Effector CD8-positive, alpha-beta T cell (primary cell): ENCODE results near the gene CYB5D1.
"Not testable (repeated sequence)": the region's sequence is repeated elsewhere in the genome, so short reads cannot be mapped to it uniquely, and the experiment has no call there.

Source experiments
- DNase-seq: peaks from one replicate; lab custom pipeline; 2025; lab: John Stamatoyannopoulos, UW
- total RNA-seq, 4 experiments: gene quantifications; one replicate each; lab custom pipeline; 2026; lab: John Stamatoyannopoulos, UW

CYB5D1 gene, protein sequence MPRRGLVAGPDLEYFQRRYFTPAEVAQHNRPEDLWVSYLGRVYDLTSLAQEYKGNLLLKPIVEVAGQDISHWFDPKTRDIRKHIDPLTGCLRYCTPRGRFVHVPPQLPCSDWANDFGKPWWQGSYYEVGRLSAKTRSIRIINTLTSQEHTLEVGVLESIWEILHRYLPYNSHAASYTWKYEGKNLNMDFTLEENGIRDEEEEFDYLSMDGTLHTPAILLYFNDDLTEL
- total RNA-seq, result 2.9 to 5.4 (median 3.9) reads per million in 4 experiments

DNA sequence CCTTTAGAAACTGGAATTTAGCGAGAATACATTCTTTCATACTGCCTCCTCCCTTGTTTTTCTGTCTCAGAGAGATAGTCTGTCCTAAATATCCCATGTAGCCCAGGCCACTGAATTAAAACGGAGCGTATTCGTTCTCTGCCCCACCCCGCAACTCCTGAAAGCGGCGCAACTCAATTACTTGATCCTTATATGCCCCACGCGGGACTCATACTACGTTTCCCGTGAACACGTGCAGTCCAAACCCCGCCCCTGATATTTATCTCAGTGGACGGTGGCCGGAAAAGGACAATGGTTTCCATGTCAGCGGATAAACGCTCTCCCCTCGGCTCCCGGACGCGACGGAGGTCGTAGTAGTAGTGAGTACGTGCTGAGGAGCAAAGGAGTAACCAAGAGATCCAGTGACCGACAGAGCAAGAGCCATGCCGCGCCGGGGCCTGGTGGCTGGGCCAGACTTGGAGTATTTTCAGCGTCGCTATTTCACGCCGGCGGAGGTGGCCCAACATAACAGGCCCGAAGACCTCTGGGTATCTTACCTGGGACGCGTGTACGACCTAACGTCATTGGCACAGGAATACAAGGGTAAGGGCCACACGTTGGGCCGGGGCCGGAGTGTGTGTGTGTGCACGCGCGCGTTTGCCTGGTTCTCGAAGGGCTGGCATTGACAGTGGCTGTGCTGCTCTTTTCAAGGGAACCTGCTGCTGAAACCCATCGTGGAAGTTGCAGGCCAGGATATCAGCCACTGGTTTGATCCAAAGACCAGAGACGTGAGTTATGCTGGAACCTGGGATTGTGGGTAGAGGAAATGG is at the start of gene CYB5D1:
CYB5D1 (plus strand) TSS at position 291 of the 809 bp plus-strand sequence; CDS start at position 423, 132 bp downstream.
- peak; percentile 80 for DNase-seq

DNA sequence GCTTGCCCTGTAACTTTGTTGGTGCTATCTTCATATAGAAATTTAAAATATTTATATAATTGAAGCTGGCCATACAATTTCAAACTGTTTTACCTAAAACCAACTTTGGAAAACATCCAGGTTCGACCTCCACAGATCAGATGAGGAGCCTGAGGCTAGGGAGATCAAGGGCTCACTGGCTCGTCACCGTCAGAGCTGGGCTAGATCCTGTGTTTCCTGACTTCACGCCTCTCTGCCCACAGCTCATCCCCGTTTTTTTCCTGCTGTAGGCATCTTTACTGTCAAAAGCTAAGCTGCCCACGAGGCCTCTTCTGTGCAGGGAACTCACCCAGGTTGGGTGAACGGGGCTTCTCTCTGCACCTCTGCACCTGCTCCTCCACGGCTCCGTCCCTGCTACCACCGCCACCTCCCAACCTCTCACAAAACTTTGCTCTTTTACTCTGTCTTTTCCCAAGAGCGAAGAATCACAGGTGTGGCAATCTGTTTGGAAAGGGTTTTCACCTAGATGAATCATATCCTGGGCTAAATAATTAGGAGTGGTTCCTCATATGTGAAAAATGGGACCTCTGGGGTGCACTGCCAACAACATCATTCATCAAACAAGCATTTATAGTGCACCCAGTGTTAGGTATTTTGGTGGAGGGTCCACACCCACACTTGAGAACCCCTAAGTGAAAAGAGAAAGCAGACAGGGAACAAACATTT is 48.6 kb upstream of the CYB5D1 start:
- no peak for DNase-seq

DNA sequence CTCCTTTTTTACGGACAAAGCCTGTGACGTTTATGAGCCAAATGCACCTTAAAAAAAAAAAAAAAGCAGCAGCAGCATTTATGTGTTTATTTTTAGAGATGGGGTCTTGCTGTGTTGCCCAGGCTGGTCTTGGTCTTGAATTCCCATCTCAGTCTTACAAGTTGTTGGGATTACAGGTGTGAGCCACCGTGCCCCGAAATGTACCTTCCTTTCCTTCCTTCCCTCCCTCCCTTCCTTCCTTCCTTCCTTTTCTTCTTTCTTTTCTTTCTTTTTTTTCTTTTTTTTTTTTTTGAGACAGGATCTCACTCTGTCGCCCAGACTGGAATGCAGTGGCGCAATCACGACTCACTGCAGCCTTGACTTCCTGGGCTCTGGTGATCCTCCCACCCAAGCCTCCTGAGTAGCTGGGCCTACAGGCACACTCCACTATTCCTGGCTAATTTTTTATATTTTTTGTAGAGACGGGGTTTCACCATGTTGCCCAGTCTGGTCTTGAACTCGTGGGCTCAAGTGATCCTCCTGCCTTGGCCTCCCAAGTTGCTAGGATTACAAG is 47.9 kb upstream of the CYB5D1 start:
- DNase-seq, result not testable (repeated sequence)

DNA sequence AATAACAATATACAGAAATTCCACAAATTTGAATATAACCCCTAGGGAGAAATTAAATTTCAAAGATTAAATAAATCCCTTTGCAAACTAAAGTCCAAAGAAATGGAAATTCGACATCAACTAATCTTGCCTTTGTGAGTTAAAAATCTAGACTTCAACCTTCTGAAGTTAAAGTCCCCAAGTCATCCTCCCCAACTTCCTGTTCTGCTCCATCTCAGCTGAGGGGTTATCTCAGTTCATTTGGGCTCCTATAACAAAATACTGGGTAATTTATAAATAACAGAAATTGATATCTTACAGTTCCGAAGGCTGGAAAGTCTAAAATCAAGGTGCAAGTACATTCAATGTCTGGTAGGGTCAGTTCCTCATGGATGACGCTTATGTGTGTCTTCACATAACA is 46.6 kb upstream of the CYB5D1 start:
- DNase-seq, result no peak

DNA sequence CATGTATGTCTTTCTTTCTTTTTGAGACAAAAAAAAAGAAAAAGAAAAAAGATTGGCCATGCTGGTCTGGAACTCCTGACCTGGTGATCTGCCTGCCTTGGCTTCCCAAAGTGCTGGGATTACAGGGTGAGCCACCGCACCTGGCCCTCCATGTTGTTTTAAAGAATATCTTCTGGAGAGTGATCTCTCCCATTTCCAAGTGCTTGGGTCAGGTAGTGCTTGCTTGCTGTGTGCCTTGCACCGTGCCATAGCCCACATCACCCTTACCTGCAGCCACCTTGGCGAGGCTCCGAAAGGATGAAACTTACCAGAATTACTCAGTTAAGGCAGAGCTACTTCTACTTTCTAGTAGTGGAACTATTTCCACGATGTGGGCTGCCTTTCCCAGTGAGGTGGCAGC is 42.8 kb upstream of the CYB5D1 start:
- DNase-seq, result no peak

DNA sequence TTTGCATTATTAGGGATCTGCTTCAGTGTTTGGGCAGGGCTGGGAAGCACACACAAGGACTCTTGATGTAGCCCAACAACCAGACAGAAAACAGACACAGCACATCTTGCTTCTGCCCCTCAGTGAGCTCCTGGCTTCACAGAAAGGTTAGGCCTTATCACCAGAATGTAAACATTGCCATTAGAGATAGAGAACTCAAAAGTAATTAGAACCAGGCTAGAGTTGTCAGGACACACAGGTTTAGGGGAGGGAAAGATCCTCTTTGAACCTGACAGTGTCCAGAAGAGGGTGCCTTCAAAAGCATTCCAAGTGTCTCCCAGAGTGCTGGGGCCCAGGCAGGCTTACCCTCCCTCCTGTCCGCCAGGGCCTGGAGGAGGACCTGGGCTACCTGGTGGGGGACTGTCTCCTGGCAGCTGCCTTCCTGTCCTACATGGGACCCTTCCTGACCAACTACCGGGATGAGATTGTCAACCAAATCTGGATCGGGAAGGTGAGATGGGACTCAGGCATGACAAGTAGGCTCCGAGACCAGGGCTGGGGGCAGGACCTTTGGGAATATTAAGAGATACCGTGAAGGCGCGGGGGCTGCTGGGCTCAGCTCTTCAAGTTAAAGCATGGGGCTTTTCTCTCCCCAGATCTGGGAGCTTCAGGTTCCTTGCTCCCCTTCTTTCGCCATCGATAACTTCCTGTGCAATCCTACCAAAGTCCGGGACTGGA is 40.7 kb upstream of the CYB5D1 start:
- DNase-seq, result no peak

DNA sequence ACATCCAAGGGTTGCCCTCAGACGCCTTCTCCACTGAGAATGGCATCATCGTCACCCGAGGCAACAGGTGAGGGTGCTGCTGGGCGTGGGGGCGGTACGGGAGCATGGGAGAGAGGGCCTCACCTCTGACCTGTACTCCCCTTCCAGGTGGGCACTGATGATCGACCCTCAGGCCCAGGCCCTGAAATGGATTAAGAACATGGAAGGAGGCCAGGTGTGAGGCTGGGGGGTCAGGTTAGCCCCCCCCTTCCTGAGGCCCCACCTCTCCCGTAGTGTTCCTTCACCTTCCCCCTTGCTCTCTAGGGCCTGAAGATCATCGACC is 40.2 kb upstream of the CYB5D1 start:
- DNase-seq, result no peak

DNA sequence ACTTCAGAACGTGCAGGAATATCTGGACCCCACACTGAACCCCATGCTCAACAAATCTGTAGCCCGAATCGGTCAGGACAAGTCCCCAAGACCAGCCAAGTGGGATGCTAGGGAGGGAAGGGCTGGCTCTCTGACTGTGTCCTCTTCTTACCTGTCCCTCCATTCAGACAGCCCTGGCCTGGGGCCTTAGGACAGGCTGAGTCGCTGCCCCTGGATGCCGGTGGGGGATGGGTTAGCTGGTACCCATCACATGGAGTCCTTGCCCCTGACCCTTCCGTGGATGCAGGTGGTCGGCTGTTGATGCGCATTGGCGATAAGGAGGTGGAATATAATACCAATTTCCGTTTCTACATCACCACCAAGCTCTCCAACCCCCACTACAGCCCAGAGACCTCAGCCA is 39.8 kb upstream of the CYB5D1 start:
- no peak for DNase-seq

DNA sequence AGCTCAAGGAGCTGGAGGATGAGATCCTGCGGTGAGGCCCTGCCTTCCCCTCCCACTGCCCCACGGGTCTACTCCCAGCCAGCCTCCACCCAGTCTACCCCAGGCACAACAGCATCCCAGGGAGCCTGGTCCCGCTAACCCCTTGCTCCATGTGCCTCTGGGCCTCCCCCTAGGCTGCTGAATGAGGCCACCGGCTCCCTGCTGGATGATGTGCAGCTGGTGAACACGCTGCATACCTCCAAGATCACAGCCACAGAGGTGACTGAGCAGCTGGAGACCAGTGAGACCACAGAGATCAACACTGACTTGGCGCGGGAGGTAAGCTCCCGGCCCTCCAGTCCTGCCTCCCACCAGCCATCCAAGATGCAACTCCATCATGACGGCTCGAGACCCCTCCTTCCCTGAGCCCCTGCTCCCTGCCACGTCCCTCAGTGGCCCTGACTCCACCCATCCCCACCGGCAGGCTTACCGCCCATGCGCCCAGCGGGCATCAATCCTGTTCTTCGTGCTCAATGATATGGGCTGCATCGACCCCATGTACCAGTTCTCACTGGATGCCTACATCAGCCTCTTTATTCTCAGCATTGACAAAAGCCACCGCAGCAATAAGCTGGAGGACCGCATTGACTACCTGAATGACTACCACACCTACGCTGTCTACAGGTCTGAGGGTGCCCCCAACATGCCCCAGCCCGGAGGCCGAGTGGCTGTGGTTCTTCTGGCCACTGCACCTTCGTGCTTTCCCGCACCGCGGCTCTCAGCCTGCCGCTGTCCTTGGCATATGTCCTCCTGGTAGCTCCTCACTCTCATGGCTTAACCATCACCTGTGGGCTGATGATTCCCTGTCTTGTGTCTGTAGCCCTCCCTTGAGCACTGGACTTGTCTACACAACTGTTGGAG is 38.8 kb upstream of the CYB5D1 start:
- no peak for DNase-seq

DNA sequence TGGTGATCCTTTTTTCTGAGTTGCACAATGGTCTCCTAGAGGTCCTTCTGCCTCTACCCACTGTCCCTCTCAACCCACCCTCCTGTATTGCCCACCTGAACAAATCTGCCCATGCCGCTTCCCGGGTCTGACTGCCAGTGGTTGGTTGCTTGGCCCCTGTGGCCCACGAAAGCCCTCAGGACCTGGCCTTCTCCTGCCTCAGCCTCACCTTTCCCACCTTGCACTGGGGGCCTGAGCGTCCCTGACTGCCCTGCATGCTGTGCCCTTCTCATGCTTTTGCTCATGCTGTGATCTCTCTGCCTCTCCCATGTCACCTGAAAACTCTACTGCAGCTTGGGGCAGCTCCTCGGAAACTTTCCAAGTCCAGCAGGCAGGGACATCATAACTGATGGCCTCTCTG is 37.6 kb upstream of the CYB5D1 start:
- DNase-seq, result no peak

DNA sequence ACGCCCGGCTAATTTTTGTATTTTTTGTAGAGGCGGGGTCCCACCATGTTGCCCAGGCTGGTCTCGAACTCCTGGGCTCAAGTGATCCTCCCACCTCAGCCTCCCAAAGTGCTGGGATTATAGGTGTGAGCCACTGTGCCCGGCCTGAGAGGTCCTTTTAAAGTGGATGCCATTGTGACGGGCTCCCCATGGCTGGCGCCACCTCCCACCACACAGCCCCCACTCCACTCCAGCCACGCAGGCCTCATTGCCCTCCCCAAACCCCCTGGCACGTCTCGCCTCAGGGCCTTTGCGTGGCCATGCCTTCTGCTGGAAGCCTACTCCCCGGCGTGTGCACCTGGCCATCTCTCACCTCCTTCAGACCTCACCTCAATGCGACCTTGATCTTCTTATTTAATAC is 35.7 kb upstream of the CYB5D1 start:
- no peak for DNase-seq

DNA sequence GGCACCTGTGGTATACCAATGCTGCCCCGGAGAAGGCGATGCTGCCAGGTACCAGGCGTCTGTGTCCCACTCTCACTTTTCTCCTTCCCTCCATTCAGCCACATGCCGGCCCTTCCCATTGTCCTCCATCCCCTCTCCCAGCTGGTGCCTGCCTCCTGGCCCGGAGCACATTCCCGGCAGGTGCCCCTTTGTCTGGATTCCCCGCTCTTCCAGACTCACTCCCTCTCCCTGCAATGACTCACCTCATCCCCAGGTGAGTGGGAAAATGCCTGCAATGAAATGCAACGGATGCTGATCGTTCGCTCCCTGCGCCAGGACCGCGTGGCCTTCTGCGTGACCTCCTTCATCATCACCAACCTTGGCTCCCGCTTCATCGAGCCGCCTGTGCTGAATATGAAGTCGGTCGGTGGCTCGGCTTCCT is 34.2 kb upstream of the CYB5D1 start:
- no peak for DNase-seq

DNA sequence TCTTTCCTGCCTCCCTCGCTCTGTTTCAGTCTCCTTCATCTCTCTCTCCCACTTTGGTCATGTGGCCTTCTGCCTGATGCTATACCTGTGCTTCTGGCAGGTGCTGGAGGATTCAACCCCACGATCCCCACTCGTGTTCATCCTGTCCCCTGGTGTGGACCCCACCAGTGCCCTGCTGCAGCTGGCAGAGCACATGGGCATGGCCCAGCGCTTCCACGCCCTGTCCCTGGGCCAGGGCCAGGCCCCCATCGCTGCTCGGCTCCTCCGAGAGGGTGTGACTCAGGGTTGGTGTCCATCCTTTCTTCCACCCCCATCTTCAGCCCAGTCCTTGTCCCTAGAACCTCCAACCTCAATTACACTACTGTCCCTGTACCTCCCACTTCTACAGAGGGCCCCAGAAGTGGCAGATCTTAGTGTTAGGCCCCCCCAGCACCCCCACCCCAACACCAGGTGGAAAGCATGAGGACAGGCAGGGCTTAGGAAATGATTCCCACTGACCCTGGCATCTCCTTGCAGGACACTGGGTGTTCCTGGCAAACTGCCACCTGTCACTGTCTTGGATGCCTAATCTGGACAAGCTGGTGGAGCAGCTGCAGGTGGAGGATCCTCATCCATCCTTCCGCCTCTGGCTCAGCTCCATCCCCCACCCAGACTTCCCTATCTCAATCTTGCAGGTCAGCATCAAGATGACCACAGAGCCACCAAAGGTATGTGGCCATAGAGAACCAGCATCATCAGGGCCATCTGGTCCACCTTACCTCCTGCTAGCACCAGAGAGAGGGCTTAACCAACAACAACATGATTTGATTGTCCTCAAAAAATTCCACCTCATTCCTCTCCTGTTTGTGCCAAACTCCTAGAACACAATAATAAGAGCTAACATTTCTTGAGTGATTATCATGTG is 33.5 kb upstream of the CYB5D1 start:
- DNase-seq, result no peak

DNA sequence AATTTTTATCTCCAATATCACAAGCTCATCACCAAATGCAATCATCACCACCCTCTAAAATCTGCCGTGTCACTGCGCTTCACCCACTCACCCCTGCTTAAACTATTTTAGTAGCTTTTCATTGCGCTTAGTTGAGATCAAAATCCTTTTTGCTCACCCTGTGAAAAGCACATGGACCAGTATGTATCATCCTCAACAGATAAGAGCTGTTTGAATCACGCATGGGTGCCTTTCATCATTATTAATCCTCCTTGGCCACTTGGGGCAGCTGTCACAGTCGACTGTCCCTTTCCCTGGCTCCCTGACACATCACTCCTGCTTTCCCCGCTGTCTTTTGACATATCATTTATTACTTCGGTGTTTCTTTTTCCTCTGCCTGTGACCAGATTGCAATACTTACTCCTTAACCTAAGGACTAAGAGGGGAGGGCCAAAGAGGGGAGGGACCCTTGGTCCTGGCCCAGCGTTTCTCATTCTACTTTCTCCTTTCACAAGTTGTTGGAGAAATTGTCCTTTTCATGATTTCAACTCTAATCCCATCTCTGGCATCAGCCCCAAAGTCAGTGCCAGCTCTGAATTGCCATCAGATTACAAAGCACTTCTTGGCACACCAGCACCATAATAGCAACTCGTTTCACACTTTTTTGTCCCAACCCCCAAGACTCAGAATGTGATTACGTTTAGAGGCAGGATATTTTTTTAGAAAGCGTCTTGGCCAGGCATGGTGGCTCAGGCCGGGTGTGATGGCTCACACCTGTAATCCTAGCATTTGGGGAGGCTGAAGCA is 32.4 kb upstream of the CYB5D1 start:
- no peak for DNase-seq

DNA sequence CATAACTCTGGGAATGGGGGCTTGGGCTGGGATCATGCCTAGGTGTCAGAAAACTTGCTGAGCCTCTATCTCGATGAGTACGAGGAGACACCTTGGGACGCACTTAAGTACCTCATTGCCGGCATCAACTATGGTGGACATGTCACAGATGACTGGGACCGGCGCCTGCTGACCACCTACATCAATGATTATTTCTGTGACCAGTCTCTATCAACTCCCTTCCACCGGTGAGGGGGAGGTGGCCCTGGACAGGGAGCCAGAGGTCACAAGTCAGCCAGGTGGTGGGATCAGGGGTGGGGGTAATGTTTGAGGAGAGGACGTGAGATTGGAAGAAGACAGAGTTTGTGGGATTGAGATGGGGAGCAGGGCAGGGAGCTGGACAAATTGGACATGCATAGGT is 27.2 kb upstream of the CYB5D1 start:
- no peak for DNase-seq

DNA sequence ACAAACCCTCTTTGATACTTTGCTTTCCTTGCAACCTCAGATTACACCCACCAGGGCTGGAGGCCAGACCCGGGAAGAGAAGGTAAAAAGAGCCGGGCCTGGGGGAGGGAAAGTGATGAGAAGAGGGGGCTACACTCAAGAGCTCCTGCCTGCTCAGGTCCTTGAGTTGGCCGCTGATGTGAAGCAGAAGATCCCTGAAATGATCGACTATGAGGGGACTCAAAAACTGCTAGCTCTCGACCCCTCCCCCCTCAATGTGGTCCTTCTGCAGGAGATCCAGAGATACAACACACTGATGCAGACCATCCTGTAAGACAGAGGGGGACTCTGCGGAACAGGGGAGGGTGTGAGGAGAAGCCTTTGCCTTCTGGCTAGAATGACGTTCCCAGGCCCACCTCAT is 26.6 kb upstream of the CYB5D1 start:
- no peak for DNase-seq

DNA sequence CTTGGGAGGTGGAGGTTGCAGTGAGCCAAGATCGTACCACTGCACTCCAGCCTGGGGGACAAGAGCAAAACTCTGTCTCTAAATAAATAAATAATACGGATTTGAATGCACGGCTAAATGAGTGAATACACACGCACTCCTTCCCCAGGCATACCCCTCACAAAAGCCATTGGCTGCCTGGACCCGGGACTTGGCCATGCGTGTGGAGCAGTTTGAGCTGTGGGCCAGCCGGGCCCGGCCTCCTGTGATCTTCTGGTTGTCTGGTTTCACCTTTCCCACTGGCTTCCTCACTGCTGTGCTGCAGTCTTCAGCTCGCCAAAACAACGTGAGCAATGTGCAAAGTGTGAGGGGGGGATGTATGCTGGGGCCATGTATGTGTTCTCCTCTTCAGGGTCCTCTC is 25.4 kb upstream of the CYB5D1 start:
- DNase-seq, result no peak

DNA sequence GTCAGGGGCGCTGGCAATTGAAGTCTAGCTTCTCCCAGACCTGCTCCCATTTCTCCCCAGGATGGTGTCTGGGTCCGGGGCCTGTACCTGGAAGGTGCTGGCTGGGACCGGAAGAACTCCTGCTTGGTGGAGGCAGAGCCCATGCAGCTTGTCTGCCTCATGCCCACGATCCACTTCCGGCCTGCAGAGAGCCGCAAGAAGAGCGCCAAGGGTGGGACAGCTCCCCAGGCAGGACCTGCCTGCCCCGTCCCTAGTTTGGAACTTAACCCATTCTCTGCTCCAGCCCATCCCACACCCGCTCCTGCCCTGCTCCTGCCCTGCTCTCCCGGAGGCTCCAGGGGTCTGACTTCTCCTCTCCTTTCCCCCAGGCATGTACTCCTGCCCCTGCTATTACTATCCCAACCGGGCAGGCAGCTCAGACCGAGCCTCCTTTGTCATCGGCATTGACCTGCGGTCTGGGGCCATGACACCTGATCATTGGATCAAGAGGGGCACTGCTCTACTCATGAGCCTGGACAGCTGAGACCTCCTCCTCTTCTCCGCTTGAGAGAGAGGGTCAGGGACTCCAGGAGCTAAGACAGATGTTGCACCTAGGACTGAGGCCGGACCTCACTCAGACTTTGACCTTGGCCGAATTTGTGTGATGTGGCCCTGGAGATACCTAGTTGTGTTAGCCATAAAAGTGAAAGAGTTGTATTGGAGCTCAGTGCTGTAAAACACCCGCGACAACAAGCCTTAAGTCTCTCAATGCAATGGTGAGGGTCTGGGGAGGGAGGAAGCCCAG is 24.6 kb upstream of the CYB5D1 start:
- DNase-seq, result no peak
